GM13976 (cell line): ENCODE data around the gene LGR4.

Experiments used
- DNase-seq: peaks from one replicate; pipeline ENCODE4 v3.0.0; 2012; ENCODE audit warnings: low spot score
- in situ Hi-C: fragments of 300-500 bp; cut with MboI; formaldehyde crosslinking; loops from one replicate; pipeline ENCODE4 v1.12.0; 2022; ENCODE audit warnings: low sequenced_read_pairs, mixed read lengths, inconsistent platforms; ENCODE audit not compliant: unreplicated experiment
- TF ChIP-seq, protein P1 (sequence below): IDR thresholded peaks from 2 replicates; pipeline ENCODE4 v1.5.1; 2012; ENCODE audit warnings: borderline replicate concordance, mild to moderate bottlenecking; ENCODE audit not compliant: insufficient read depth; ENCODE audit errors: extremely low read depth, missing control alignments, control extremely low read depth

Gene LGR4

DNA sequence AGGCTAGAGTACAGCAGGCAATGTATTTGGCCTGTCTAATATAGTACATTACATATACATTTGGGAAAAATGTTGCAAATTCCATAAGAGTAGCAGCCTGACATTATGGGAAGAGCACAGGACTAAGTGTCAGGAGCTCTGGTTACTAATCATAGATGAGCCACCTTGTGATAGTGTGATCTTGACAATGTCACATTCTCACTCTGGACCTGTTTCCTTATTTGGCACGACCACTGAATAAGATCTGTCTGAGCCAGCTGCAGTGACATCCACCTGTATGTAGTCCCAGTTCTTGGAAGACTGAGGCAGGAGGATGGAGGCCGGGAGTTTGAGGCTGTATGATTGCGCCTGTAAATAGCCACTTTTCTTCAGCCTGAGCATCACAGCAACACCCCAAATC, 39.6 kb upstream of the LGR4 start:
- DNase-seq: no peak
- in situ Hi-C loops: no loop called here
- TF ChIP-seq, protein P1, sequence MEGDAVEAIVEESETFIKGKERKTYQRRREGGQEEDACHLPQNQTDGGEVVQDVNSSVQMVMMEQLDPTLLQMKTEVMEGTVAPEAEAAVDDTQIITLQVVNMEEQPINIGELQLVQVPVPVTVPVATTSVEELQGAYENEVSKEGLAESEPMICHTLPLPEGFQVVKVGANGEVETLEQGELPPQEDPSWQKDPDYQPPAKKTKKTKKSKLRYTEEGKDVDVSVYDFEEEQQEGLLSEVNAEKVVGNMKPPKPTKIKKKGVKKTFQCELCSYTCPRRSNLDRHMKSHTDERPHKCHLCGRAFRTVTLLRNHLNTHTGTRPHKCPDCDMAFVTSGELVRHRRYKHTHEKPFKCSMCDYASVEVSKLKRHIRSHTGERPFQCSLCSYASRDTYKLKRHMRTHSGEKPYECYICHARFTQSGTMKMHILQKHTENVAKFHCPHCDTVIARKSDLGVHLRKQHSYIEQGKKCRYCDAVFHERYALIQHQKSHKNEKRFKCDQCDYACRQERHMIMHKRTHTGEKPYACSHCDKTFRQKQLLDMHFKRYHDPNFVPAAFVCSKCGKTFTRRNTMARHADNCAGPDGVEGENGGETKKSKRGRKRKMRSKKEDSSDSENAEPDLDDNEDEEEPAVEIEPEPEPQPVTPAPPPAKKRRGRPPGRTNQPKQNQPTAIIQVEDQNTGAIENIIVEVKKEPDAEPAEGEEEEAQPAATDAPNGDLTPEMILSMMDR: no peak

DNA sequence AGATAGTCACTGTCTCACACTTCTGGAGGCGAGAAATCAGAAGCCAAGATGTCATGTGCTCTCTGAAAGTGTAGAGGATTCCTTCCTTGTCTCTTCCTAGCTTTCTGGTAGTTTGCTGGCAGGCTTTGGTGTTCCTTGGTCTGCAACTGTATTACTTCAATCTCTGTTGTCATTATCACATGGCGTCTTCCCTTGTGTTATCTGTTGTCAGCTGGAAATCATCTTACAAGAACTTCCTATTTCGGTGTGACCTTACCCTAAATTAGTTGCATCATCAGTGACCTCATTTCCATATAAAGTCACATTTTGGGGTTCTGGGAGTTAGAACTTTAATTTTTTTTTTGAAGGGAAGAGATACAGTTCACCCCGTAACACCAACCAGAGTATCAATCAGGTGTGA, 37.3 kb upstream of the LGR4 start:
- in situ Hi-C loops: no loop called here
- DNase-seq: no peak
- TF ChIP-seq, protein P1: no peak

DNA sequence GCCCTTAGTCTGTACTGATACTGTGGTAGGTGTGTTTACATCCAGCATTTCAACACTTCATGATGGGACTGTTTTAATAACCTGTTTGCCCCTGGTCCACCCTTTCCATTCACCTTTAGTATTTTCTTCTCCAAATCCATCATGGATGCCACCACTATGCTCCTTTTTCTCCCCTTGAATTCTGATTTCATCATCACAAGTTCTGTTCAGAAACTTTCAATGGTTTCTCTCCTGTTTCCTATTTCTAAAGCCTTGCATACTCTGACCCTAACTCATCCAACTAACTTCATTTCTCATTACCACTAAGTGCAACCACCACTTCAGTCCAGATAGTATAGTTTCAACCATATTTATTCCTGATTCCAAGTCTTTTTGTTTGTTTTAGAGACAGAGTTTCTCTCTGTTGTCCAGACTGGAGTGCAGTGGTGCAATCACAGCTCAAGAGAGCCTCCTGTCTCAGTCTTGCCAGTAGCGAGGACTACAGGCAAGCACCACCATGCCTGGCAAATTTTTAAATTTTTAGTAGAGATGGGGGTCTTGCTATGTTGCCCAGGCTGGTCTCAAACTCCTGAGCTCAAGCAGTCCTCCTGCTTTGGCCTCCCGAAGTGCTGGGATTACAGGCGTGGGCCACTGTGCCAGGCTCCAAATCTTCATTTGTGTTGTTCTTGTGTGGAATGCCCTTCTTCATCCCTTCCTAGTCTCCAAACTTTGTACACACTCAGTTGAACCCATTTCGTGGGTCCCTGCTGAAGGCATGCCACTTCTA, 35.1 kb upstream of the LGR4 start:
- TF ChIP-seq, protein P1: no peak
- DNase-seq: no peak
- in situ Hi-C loops: no loop called here

DNA sequence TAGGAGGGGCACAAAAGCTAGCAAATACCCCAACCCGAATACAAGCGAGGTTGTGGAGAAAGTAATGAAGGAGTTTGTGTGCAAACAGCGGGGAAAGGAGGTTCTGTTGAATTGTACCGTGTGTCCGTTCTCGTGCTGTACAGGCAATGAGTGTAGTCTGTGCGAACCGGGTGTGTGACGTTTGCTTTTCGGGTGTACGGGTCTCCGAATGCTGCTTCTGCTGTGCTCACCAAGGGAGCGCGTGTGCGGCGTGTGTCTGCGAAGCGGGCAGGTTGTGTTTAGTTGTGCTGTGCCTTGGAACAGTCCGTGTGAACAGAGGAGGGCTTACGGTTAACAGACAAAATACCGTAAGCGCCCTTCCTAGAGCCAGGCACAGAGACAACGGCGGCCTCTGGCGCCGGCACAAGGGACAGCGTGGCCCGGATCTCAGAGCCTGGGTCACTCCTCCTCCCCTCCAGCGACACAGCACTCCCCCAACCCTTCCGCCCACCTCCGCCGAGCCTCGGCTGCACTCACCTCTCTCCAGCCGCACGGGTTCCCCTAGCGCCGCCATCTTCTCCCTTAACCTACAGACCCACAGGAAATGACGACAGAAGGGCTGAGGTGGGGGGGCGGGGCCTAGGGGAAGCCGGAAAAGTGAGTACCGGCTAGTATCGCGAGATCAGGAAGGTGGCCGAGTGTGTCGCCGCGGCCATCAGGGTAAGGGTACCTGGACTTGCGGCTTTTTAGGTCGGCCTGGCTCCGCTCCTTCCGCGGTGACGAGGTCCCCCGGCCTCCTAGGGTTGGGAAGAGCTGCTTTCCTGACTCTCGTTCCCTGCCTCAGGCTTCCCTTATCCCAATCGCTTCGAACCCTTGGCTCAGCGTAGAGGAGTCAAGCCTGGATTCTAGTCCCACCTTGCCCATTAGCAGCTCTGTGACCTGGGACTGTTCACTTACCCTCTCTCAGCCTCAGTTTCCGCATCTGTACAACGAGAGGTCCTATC, 33.9 kb upstream of the LGR4 start, which contains the start of gene LIN7C:
LIN7C (minus strand) TSS at position 570 of the 983 bp plus-strand sequence; CDS start at position 553, 17 bp downstream.
- in situ Hi-C loops: no loop called here
- TF ChIP-seq, protein P1: no peak
- DNase-seq: peak; percentile 94

DNA sequence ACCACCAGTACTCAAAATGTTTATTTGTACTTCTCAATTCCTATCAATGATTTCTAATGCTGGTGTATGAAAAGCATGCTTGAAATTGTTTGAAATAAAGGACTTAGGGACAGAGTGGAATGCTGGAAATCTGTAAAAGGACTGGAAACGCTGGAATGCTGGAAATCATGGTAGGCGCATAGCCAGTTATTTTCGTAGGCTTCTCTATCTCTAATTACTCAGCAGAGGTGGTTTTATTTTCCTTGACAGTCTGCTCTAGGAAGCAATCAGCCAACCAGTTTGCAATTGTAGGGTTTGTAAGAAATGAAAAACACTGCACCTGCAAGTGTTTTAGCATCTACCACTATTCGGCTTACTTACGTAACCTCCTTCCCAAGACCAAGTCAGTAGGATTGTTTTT, 33.2 kb upstream of the LGR4 start:
- DNase-seq: peak; percentile 13
- in situ Hi-C loops: no loop called here
- TF ChIP-seq, protein P1: no peak

DNA sequence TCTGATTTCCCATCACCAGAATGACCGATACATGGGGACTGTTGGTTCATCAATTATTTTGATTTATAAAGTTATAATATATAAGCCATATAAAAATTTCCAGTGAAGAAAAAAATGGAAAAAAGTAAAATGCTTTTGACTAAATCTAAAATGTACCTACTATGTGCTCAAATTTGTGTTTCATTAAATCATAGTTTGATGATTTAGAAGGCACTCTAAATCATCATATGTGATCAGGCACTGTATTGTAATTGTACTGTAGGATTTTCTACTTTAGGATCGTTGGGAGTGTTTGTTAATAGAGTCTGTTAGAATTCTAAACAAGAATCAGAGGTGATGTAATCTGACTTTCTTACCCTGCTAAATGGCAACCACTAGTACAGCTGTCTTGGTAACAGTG, 31.6 kb upstream of the LGR4 start:
- TF ChIP-seq, protein P1: no peak
- DNase-seq: no peak
- in situ Hi-C loops: no loop called here
